GM19328 (cell line): Measurements from ENCODE around the gene CD1C.
"Not testable (repeated sequence)": the region's sequence is repeated elsewhere in the genome, so short reads cannot be mapped to it uniquely, and the experiment has no call there.

Source experiments
- ATAC-seq: cut with Tn5 transposase; IDR thresholded peaks from one replicate; pipeline ENCODE4 v1.9.1; 2021; ENCODE audit warnings: mild to moderate bottlenecking, moderate library complexity; ENCODE audit not compliant: unreplicated experiment

CD1C gene

DNA sequence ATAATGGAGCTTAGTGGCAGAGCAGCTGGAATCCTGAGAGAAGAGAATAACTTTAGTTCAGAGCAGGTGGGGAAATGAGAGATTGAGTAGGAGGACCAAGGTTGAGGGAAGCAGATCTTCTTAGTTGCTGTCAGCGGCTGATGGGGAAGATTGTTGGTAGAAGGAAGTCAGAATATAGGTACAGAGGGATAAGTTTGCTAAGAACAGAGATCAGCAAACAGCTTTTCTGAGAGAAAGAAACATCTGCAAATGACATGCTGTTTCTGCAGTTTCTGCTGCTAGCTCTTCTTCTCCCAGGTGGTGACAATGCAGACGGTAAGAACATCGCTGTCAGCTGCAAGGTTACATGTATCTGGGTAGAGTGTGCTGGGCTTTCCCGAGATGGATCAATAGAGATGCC, at the start of gene CD1C:
CD1C (plus strand) TSS at position 113 of the 400 bp plus-strand sequence; CDS start at position 255, 142 bp downstream.
- no peak for ATAC-seq

- ATAC-seq: no peak
Observed at GRCh38 chr1:158246650-158247049, 43.1 kb upstream of the CD1C start.

DNA sequence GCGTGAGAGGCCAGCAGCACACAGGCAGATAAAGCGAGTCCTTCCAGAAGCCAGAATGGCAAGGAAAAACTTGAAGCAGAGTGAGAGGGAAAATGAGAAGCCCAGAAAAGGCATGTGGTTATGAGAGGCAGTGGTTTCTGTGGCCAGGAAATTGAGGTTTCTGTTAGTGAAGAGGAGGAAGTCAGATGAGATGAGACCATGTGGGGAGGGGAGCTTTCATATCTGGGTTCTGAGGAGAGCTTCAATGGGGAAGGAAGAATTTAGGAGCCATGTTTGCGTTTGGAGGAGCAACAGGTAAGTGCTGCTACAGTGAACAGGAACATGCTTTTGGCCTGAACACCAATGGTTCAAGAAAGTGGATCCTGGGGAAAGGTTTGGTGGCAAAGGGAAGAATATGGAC, 41.6 kb upstream of the CD1C start:
- ATAC-seq: peak; percentile 55

- no peak for ATAC-seq
Observed at GRCh38 chr1:158248771-158249170, 41.0 kb upstream of the CD1C start.

- ATAC-seq: no peak
Observed at GRCh38 chr1:158249646-158250045, 40.1 kb upstream of the CD1C start.

- no peak for ATAC-seq
Observed at GRCh38 chr1:158251163-158251562, 38.6 kb upstream of the CD1C start.

DNA sequence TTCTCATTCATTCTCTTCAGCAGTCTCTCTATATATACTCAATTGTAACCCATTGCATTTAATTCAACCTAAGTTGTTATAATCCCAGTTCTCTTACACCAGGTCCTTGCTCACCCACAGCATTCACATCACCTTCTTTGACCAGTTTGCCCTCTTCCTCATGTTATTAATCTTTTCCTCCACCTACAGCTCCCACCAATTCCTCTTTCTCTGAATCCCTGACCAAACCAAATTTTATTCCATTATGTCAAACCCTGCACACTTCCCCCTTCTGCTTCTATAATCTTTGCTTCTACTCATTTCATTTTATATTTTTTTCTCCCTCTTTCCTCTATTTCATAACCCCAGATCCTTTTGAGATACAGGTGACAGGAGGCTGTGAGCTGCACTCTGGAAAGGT, 34.1 kb upstream of the CD1C start:
- ATAC-seq: no peak

- not testable (repeated sequence) for ATAC-seq
Observed at GRCh38 chr1:158256747-158257146, 33.0 kb upstream of the CD1C start.

GRCh38 chr1:158257888-158258287, 31.8 kb upstream of the CD1C start:
- ATAC-seq: no peak

DNA sequence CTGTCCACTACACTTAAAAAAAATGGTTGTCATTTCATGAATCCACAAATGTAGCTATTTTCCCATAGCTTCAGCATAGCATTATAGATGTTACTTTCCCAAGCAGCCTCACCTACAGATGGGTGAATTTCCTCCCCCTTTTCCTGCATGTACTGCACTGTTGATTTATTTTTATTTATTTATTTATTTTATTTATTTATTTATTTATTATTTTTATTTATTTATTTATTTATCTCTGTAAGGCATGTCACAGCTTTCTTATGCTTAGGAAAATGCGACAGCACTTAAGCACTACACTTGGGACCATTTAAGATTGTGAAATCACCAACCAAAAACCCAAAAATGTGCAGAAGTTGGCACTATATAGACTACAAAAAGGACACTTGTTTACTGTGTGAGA, 30.6 kb upstream of the CD1C start:
- no peak for ATAC-seq

- no peak for ATAC-seq
Observed at GRCh38 chr1:158272681-158273080, 17.0 kb upstream of the CD1C start.

- no peak for ATAC-seq
Observed at GRCh38 chr1:158274797-158275196, 14.9 kb upstream of the CD1C start.

- ATAC-seq: not testable (repeated sequence)
Observed at GRCh38 chr1:158282421-158282820, 7.3 kb upstream of the CD1C start.

- no peak for ATAC-seq
Observed at GRCh38 chr1:158283965-158284364, 5.8 kb upstream of the CD1C start.

GRCh38 chr1:158285756-158286241, 3.9 kb upstream of the CD1C start:
- ATAC-seq: peak; percentile 49

- no peak for ATAC-seq
Observed at GRCh38 chr1:158286487-158286886, 3.2 kb upstream of the CD1C start.

- ATAC-seq: no peak
Observed at GRCh38 chr1:158286941-158287346, 2.8 kb upstream of the CD1C start.

- ATAC-seq: no peak
Observed at GRCh38 chr1:158290321-158290844, 660 bp downstream of the CD1C start.

DNA sequence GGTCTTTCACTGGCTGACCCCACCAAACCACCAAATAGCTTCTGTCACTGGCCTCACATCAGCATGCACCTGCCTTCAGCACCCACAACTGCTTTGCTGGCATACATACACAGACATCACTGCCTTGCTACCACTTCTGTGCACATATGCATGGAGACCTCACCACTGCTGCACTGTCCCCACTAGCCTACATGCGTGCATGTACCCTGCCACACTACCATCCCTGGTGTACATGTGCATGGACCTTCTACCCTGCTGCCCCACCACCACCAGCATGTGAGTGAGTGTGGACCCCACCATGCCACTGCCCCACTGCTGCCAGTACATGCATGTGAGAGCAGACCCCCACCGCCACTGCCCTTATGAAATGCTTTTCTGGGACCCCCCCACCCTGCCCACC, 6.1 kb downstream of the CD1C start:
- ATAC-seq: no peak

GRCh38 chr1:158310623-158311022, 20.9 kb downstream of the CD1C start:
- peak; percentile 81 for ATAC-seq

GRCh38 chr1:158311066-158311465, 21.3 kb downstream of the CD1C start:
- ATAC-seq: peak; percentile 62

GRCh38 chr1:158323866-158324265, 34.1 kb downstream of the CD1C start:
- ATAC-seq: no peak

GRCh38 chr1:158324395-158324794, 34.7 kb downstream of the CD1C start:
- ATAC-seq: no peak
